Suprapubic skin (tissue), 4 donors: ENCODE results near the gene HSPB6. TPM values are rescaled to one million over a fixed set of nuclear protein-coding genes. Genes with fewer than 3 reads are reported as not detected.

Experiments used
- DNase-seq, 2 donors: peaks; one replicate each; pipeline ENCODE4 v3.0.0-alpha.2; 2019; ENCODE audit warnings: low spot score in 2 of 2
- H3K27ac ChIP-seq: fragments of 200-600 bp; sonication (generic); one replicate; pipeline ENCODE4 v1.5.1; 2019
- H3K27me3 ChIP-seq: fragments of 200-600 bp; sonication (generic); one replicate; pipeline ENCODE4 v1.5.1; 2019
- H3K36me3 ChIP-seq: fragments of 200-600 bp; sonication (generic); one replicate; pipeline ENCODE4 v1.5.1; 2019
- H3K4me1 ChIP-seq: fragments of 200-600 bp; sonication (generic); one replicate; pipeline ENCODE4 v1.5.1; 2019
- H3K4me3 ChIP-seq: fragments of 200-600 bp; sonication (generic); one replicate; pipeline ENCODE4 v1.5.1; 2019; ENCODE audit warnings: mild to moderate bottlenecking
- H3K9me3 ChIP-seq: fragments of 200-600 bp; sonication (generic); one replicate; pipeline ENCODE4 v1.5.1; 2019
- CTCF ChIP-seq, 2 donors: fragments of 200-600 bp in 1 of 2; fragments of 450-650 bp in 1 of 2; sonication (generic) in 1 of 2; IDR thresholded peaks; one replicate each; pipeline ENCODE4 v1.5.1; 2016 to 2019; ENCODE audit warnings: antibody characterized with exemption in 2 of 2, mild to moderate bottlenecking in 1 of 2, moderate library complexity in 1 of 2
- EP300 ChIP-seq: sonication (generic); formaldehyde crosslinking; IDR thresholded peaks from one replicate; pipeline ENCODE4 v1.6.1; 2017; ENCODE audit warnings: antibody characterized with exemption
- POLR2A ChIP-seq, 2 donors: fragments of 450-650 bp; IDR thresholded peaks; one replicate each; pipeline ENCODE4 v1.6.1; 2017; ENCODE audit warnings: antibody characterized with exemption in 2 of 2, mild to moderate bottlenecking in 2 of 2, moderate library complexity in 2 of 2
- POLR2AphosphoS5 ChIP-seq, 3 donors: sonication (generic); formaldehyde crosslinking; IDR thresholded peaks; one replicate each; pipeline ENCODE4 v1.6.1; 2017; ENCODE audit warnings: antibody characterized with exemption in 3 of 3
- WGBS: methylation state at CpG from one replicate; pipeline ENCODE4 v1.1.5; 2018; 5-methylcytosine and 5-hydroxymethylcytosine counted together
- total RNA-seq, 4 donors: library from RNA; depleted of rRNA; stranded (reverse); fragments of >200 nt; gene quantifications; one replicate each; pipeline ENCODE4 v1.1.0, GENCODE V29; 2016

Gene HSPB6
- total RNA-seq, 4 donors from 2014 or later, result 4.1 to 13.4 (median 5.5) TPM

GRCh38 chr19:35751839-35752745, 4.7 kb downstream of the HSPB6 start:
- H3K36me3 ChIP-seq, result peaks cover 25% of the 10 kb centered on the region
- H3K4me1 ChIP-seq, result peaks cover 47% of the 10 kb centered on the region
- H3K9me3 ChIP-seq, result no peaks in the 10 kb centered on the region
- no peak for DNase-seq
- no peaks in the 10 kb centered on the region for H3K27me3 ChIP-seq
- 89% methylated on average over 11 of the region's 14 CpGs for WGBS
- H3K4me3 ChIP-seq, result no peak overlapping the region
- TF ChIP-seq POLR2AphosphoS5 (IDR thresholded peaks at IDR 0.05) (no peak), EP300 (no peak), CTCF (IDR thresholded peaks at IDR 0.05) (no peak), POLR2A (IDR thresholded peaks at IDR 0.05) (no peak)
- H3K27ac ChIP-seq, result no peak overlapping the region

GRCh38 chr19:35750167-35750566, 6.7 kb downstream of the HSPB6 start:
- H3K9me3 ChIP-seq, result no peaks in the 10 kb centered on the region
- TF ChIP-seq POLR2AphosphoS5 (IDR thresholded peaks at IDR 0.05) (no peak), CTCF (IDR thresholded peaks at IDR 0.05) (no peak), POLR2A (IDR thresholded peaks at IDR 0.05) (no peak), EP300 (no peak)
- peaks cover 25% of the 10 kb centered on the region for H3K36me3 ChIP-seq
- H3K4me1 ChIP-seq, result peaks cover 40% of the 10 kb centered on the region
- 82% methylated on average over 5 of the region's 5 CpGs for WGBS
- no peak overlapping the region for H3K27ac ChIP-seq
- H3K27me3 ChIP-seq, result no peaks in the 10 kb centered on the region
- no peak for DNase-seq
- no peak overlapping the region for H3K4me3 ChIP-seq

GRCh38 chr19:35748106-35749020, 8.5 kb downstream of the HSPB6 start, which contains the start of gene LIN37:
Gene LIN37 (plus strand): TSS chr19:35748576. CDS start chr19:35748725, 149 bp downstream.
- Histone ChIP-seq H3K36me3 (peaks cover 16% of the 10 kb centered on the region), H3K27ac (peak within 1 kb of the TSS; percentile 34), H3K9me3 (no peaks in the 10 kb centered on the region), H3K4me1 (peaks cover 44% of the 10 kb centered on the region), H3K27me3 (no peaks in the 10 kb centered on the region), H3K4me3 (peak within 1 kb of the TSS; percentile 59)
- peak; percentile 99 to 100 for DNase-seq
- no peak for TF ChIP-seq CTCF (IDR thresholded peaks at IDR 0.05)
- TF ChIP-seq EP300, result no peak
- TF ChIP-seq POLR2AphosphoS5 (IDR thresholded peaks at IDR 0.05), result peak in 1 of 3 donors; percentile 59
- TF ChIP-seq POLR2A (IDR thresholded peaks at IDR 0.05), result peak; percentile 71 to 78
- under 1% methylated on average over 38 of the region's 45 CpGs for WGBS

GRCh38 chr19:35746531-35746930, 10.3 kb downstream of the HSPB6 start:
- Histone ChIP-seq H3K4me3 (peak overlapping the region; percentile 86), H3K27ac (no peak overlapping the region), H3K4me1 (peaks cover 44% of the 10 kb centered on the region)

More at GRCh38 chr19:35746531-35746930, 10.3 kb downstream of the HSPB6 start:
- no peaks in the 10 kb centered on the region for H3K9me3 ChIP-seq
- H3K27me3 ChIP-seq, result no peaks in the 10 kb centered on the region
- DNase-seq, result no peak
- TF ChIP-seq CTCF (IDR thresholded peaks at IDR 0.05) (no peak), EP300 (no peak), POLR2AphosphoS5 (IDR thresholded peaks at IDR 0.05) (no peak), POLR2A (IDR thresholded peaks at IDR 0.05) (no peak)
- H3K36me3 ChIP-seq, result peaks cover 5% of the 10 kb centered on the region
- WGBS, result 74% methylated on average over 5 of the region's 5 CpGs
